ENCODE measurements around the gene PIBF1.
"Not testable (repeated sequence)": the region's sequence is repeated elsewhere in the genome, so short reads cannot be mapped to it uniquely, and the experiment has no call there.

- not testable (repeated sequence) for TF ChIP-seq CTCF, POLR2A (IDR thresholded peaks at IDR 0.05)
Observed at GRCh38 chr13:72784679-72785078, 2.7 kb downstream of the PIBF1 start.

Data from lower leg skin (tissue), 3 donors.